ENCODE measurements around the gene NKAIN2. TPM values are rescaled to one million over a fixed set of nuclear protein-coding genes. Genes with fewer than 3 reads are reported as not detected.

Gene NKAIN2
- total and polyA plus RNA-seq, 7 donors, result 0.08 to 13.5 (median 1.1) TPM

DNA sequence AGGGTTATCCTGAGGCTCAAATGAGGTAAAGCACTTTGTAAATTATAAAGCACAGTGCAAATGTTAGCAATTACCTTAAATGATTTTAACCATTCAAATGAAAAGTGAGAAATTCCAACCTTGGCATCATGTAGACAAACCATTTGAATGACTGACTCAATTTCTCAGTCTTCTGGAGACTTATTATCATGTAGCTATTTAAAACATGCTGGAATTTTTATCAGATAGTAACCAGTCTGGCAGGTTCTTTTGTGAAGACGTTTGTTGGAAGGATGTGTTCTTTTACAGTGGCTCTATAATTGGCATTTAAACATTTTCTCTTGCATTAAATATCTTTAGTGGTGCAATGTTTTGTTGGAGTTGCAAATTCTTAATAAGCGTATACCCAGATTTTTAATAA is 386.6 kb downstream of the NKAIN2 start:
- no peak overlapping the region for H3K27ac ChIP-seq
- no peak for ATAC-seq
- intact Hi-C loops (cut with DNase I), result no loop called here
- no peaks in the 10 kb centered on the region for H3K9me3 ChIP-seq
- DNase-seq, result no peak
- no peak overlapping the region for H3K4me3 ChIP-seq
- H3K4me1 ChIP-seq, result no peaks in the 10 kb centered on the region
- no peaks in the 10 kb centered on the region for H3K36me3 ChIP-seq (ENCODE audit: insufficient read depth in 1 of 2, low read depth in 1 of 2)
- WGBS, 3 donors, result 53 to 56% (median 54%) methylated on average over 2 of the region's 2 CpGs
- no peaks in the 10 kb centered on the region for H3K27me3 ChIP-seq (ENCODE audit: insufficient read depth in 3 of 3, low read length in 2 of 3)
- no peak for TF ChIP-seq CTCF (IDR thresholded peaks at IDR 0.05)

GRCh38 chr6:124193132-124193531 is 389.5 kb downstream of the NKAIN2 start:
- no peak overlapping the region for H3K4me3 ChIP-seq
- H3K27ac ChIP-seq, result no peak overlapping the region
- intact Hi-C loops (cut with DNase I), result no loop called here
- ATAC-seq (no peak), DNase-seq (peak in 1 of 2 donors; percentile 42)
- TF ChIP-seq CTCF (IDR thresholded peaks at IDR 0.05), result no peak
- no peaks in the 10 kb centered on the region for H3K36me3 ChIP-seq (ENCODE audit: insufficient read depth in 1 of 2, low read depth in 1 of 2)
- H3K9me3 ChIP-seq, result no peaks in the 10 kb centered on the region
- WGBS, 3 donors, result 93 to 96% (median 94%) methylated on average over 8 of the region's 8 CpGs
- no peaks in the 10 kb centered on the region for H3K27me3 ChIP-seq (ENCODE audit: insufficient read depth in 3 of 3, low read length in 2 of 3)
- no peaks in the 10 kb centered on the region for H3K4me1 ChIP-seq

- Histone ChIP-seq H3K4me3 (no peak overlapping the region), H3K36me3 (ENCODE audit: insufficient read depth in 1 of 2, low read depth in 1 of 2) (no peaks in the 10 kb centered on the region), H3K4me1 (no peaks in the 10 kb centered on the region), H3K9me3 (no peaks in the 10 kb centered on the region), H3K27ac (no peak overlapping the region), H3K27me3 (ENCODE audit: insufficient read depth in 3 of 3, low read length in 2 of 3) (no peaks in the 10 kb centered on the region)
- 80 to 91% (median 86%) methylated on average over 2 of the region's 2 CpGs for WGBS, 3 donors
- TF ChIP-seq CTCF (IDR thresholded peaks at IDR 0.05), result no peak
- DNase-seq (no peak), ATAC-seq (no peak)
- intact Hi-C loops (cut with DNase I), result no loop called here
These were observed 393.5 kb downstream of the NKAIN2 start for GRCh38 chr6:124197148-124197547.

GRCh38 chr6:124199286-124199685 is 395.6 kb downstream of the NKAIN2 start:
- no peaks in the 10 kb centered on the region for H3K27me3 ChIP-seq (ENCODE audit: insufficient read depth in 3 of 3, low read length in 2 of 3)
- no peak for TF ChIP-seq CTCF (IDR thresholded peaks at IDR 0.05)
- DNase-seq, result no peak
- no peak for ATAC-seq
- H3K4me1 ChIP-seq, result peaks cover 8% of the 10 kb centered on the region
- no peaks in the 10 kb centered on the region for H3K9me3 ChIP-seq
- no peak overlapping the region for H3K27ac ChIP-seq
- no peaks in the 10 kb centered on the region for H3K36me3 ChIP-seq (ENCODE audit: insufficient read depth in 1 of 2, low read depth in 1 of 2)
- H3K4me3 ChIP-seq, result no peak overlapping the region
- WGBS, 3 donors, result 49 to 68% (median 52%) methylated on average over 3 of the region's 3 CpGs
- intact Hi-C loops (cut with DNase I), result no loop called here

DNA sequence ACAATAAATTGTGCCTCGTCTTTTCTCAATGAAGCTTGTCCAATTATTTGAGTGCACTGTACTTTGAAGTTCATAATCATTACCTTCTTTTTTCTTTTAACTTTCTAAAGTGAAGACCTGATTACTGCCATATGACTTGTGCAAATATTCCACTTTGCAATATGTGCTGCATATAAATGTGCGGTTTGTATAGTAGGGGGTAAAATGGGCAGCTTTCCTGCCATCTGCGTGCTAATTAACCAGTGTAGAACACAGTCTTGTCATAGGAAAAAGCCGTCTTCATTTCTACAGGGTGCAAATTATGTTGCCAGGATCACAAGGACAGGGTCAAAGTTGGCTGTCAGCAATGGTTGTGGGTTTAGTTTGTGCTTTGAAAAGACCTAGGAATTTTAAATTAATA is 397.0 kb downstream of the NKAIN2 start:
- Histone ChIP-seq H3K9me3 (no peaks in the 10 kb centered on the region), H3K4me3 (no peak overlapping the region), H3K27ac (no peak overlapping the region), H3K27me3 (ENCODE audit: insufficient read depth in 3 of 3, low read length in 2 of 3) (no peaks in the 10 kb centered on the region), H3K36me3 (ENCODE audit: insufficient read depth in 1 of 2, low read depth in 1 of 2) (no peaks in the 10 kb centered on the region), H3K4me1 (peaks cover 8% of the 10 kb centered on the region)
- no peak for ATAC-seq
- intact Hi-C loops (cut with DNase I), result no loop called here
- 76 to 83% (median 82%) methylated on average over 4 of the region's 4 CpGs for WGBS, 3 donors
- TF ChIP-seq CTCF (IDR thresholded peaks at IDR 0.05), result no peak
- DNase-seq, result no peak
